BJ (cell line): ENCODE results near the gene ZDHHC14. TPM values are rescaled to one million over a fixed set of nuclear protein-coding genes. Genes with fewer than 3 reads are reported as not detected.

ENCODE experiments used
- CTCF ChIA-PET: fragments of 350-600 bp; formaldehyde crosslinking; extraction: SDS; loops from one replicate; lab custom pipeline; 2021; ENCODE audit warnings: antibody characterized with exemption, inconsistent platforms; lab: Yijun Ruan, JAX
- POLR2A ChIA-PET: fragments of 300-600 bp; sonication (Branson Sonifier 250); formaldehyde crosslinking; extraction: SDS; loops from one replicate; lab custom pipeline; 2021; ENCODE audit warnings: antibody characterized with exemption; lab: Charles Lee
- DNase-seq: peaks from one replicate; pipeline ENCODE4 v3.0.0-alpha.2; 2011; ENCODE audit warnings: low read depth
- H3K27me3 ChIP-seq: 2 replicates; pipeline ENCODE4 v1.6.0; 2011; ENCODE audit warnings: low read length; ENCODE audit not compliant: control insufficient read depth, insufficient read depth
- H3K36me3 ChIP-seq: 2 replicates; pipeline ENCODE4 v1.5.1; 2011; ENCODE audit warnings: low read length; ENCODE audit not compliant: control insufficient read depth, insufficient read depth
- H3K4me3 ChIP-seq: 2 replicates; pipeline ENCODE4 v1.5.1; 2011; ENCODE audit warnings: low read depth, mild to moderate bottlenecking, control low read depth, low read length
- polyA plus RNA-seq: library from polyadenylated mRNA; depleted of rRNA; stranded (reverse); fragments of >200 nt; gene quantifications from 2 replicates; pipeline ENCODE4 v1.2.3, GENCODE V29; 2011
- TF ChIP-seq, protein P1 (sequence below): IDR thresholded peaks from 2 replicates; pipeline ENCODE4 v1.5.1; 2011; ENCODE audit warnings: low read depth, mild to moderate bottlenecking, control low read depth, inconsistent platforms, low read length, moderate library complexity; ENCODE audit not compliant: insufficient read depth

Gene ZDHHC14
- polyA plus RNA-seq, 1 experiment = 3.6 TPM

DNA sequence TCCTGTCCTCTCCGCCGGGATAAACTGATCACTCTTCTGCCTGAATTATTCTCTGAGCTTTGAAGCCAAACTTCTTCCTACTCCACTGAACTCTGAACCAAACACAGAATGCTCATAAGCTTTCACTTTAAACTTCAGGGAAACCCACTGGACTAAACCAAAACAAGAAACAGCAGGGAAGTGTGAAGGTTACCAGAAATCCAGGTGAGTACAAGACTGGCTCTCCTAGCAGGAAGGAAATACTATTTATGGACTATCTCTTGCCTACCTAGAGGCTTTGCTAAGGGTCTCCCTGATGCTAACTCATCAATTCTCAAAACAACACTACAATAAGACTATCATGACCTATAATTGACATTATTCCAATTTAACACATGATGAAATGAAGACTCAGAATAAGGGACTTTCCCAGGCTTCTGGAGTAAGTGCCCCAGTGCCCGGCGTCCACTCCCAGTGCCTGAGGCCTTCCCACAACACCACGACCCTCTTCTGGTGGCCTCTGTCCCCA lies 145.0 kb downstream of the ZDHHC14 start:
- H3K4me3 ChIP-seq = no peak overlapping the region
- CTCF ChIA-PET = interaction anchor here (1.3 to 1.7 kb wide), 2 partner anchors 8 to 87 kb away, joined by 3 to 4 read pairs; no protein-coding TSS in a partner anchor

DNA sequence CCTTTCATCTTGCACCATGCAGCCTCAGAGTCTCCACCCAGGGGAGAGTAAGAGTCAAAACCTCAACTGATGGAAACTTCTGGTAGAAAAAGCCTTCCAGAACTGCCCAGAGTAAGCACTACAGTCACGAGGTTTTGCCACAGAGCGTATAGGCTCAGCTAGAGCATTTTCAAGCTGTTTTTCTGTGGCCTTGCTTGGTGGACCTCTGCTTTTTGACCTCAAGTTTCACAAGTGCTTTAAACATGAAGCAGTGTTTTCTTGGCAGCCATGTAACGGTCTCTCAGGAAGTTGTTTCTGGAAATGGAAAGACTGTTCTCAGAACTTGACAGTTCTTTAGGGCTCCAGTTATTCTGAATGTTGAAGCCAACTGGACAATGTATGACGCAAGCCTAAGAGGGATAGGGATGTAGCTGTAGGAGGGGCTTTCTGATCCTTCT lies 146.5 kb downstream of the ZDHHC14 start:
- ChIA-PET CTCF (no interaction called here), POLR2A (no interaction called here)
- Histone ChIP-seq H3K36me3 (no peaks in the 10 kb centered on the region), H3K4me3 (no peak overlapping the region), H3K27me3 (no peaks in the 10 kb centered on the region)
- TF ChIP-seq, protein P1, sequence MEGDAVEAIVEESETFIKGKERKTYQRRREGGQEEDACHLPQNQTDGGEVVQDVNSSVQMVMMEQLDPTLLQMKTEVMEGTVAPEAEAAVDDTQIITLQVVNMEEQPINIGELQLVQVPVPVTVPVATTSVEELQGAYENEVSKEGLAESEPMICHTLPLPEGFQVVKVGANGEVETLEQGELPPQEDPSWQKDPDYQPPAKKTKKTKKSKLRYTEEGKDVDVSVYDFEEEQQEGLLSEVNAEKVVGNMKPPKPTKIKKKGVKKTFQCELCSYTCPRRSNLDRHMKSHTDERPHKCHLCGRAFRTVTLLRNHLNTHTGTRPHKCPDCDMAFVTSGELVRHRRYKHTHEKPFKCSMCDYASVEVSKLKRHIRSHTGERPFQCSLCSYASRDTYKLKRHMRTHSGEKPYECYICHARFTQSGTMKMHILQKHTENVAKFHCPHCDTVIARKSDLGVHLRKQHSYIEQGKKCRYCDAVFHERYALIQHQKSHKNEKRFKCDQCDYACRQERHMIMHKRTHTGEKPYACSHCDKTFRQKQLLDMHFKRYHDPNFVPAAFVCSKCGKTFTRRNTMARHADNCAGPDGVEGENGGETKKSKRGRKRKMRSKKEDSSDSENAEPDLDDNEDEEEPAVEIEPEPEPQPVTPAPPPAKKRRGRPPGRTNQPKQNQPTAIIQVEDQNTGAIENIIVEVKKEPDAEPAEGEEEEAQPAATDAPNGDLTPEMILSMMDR = no peak
- no peak for DNase-seq

More for the DNA sequence above, 145.0 kb downstream of the ZDHHC14 start:
- POLR2A ChIA-PET = no interaction called here
- no peak for DNase-seq
- Histone ChIP-seq H3K27me3 (no peaks in the 10 kb centered on the region), H3K36me3 (no peaks in the 10 kb centered on the region)
- TF ChIP-seq, protein P1 = no peak

DNA sequence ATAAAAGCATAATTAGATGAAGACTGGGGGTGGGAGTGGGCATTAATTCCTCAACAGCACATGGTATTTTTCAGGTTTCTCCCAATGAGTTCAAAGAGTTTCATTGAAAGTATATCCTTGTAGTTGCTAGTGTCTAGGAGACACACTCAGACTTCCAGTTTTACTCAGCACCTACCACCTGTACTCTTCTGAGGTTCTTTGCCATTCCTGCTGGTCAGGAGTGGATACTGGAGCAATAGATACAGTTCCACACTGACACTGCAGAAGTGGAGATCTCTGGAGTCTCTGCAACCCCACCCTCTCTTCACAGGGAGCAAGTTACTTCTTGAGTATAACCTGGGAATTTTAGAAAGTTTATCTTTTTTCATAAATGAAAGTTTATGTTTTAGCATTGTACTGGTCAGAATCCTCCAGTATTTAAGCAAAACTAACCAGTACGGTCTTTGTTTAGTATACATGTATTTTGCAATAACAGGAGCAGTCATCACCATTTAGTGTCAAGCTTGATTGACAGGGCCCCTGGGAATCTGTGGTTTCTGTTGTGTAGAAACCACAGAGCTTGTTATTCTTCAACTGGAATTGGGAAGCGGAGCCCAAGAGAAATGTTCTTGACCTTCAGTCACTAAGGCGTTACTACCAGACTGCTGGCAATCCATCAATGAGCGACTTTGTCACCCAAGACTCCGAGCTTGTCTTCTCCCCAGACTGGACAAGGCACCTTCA lies 148.1 kb downstream of the ZDHHC14 start:
- ChIA-PET POLR2A (no interaction called here), CTCF (interaction anchor here (0.8 to 1.0 kb wide), 2 partner anchors 10 to 672 kb away, joined by 4 to 6 read pairs; no protein-coding TSS in a partner anchor)
- TF ChIP-seq, protein P1 = no peak
- no peaks in the 10 kb centered on the region for H3K36me3 ChIP-seq
- no peak for DNase-seq
- H3K4me3 ChIP-seq = no peak overlapping the region
- no peaks in the 10 kb centered on the region for H3K27me3 ChIP-seq

DNA sequence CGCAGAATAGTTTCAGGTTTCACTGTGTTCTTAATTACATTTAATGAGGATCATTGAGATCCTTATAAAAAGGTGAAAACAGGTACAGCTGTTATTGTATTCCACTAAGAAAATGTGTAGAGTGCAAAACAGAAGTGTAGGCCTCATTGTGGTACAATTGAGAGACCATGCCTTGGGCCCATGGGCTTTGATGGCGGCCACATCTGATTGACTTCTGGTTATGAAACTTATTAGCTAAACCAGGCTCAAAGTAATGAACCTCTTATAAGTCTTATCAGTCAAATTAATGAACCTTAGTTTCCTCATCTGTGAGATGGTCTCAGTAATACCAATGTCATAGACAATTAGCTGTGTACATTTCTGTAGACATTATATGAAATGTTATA lies 148.7 kb downstream of the ZDHHC14 start:
- no peaks in the 10 kb centered on the region for H3K27me3 ChIP-seq
- no peak overlapping the region for H3K4me3 ChIP-seq
- H3K36me3 ChIP-seq = no peaks in the 10 kb centered on the region
- TF ChIP-seq, protein P1 = no peak
- no peak for DNase-seq
- POLR2A ChIA-PET = no interaction called here
- CTCF ChIA-PET = interaction anchor here (0.8 to 1.2 kb wide), 3 partner anchors 11 to 671 kb away, joined by 3 to 6 read pairs (median 4); no protein-coding TSS in a partner anchor

DNA sequence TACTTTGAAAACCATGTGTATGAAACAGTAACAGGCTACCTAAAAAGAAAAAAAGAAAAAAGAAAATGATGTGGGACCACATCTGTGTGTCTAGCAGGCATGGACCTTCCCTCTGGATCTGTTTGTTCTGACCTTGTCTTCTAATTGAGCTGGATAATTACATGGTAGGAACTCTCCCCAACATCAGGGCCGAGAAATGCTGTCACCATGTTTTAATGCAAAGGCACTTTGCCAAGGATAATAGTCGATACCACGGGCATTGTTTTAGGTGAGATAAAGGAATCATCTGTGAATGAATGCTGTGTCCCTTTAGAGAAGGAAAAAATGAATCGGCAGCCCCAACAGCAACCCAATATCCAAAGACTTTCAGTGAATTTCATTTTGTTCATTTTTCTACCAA lies 149.1 kb downstream of the ZDHHC14 start:
- no peaks in the 10 kb centered on the region for H3K27me3 ChIP-seq
- CTCF ChIA-PET = interaction anchor here (1.0 to 1.2 kb wide), 2 partner anchors 12 to 13 kb away, joined by 3 to 6 read pairs; no protein-coding TSS in a partner anchor
- no peaks in the 10 kb centered on the region for H3K36me3 ChIP-seq
- POLR2A ChIA-PET = no interaction called here
- TF ChIP-seq, protein P1 = no peak
- no peak overlapping the region for H3K4me3 ChIP-seq
- DNase-seq = no peak
